ENCODE measurements around the gene GPATCH4. TPM values are rescaled to one million over a fixed set of nuclear protein-coding genes. Genes with fewer than 3 reads are reported as not detected.

Gene GPATCH4
- total and polyA plus RNA-seq, 10 of the 15 experiments (the other 5 are each of a cell fraction or from before 2014, with no cell fraction given), result 35.5 to 111 (median 73.9) TPM

GRCh38 chr1:156627313-156627880 lies 26.1 kb upstream of the GPATCH4 start:
- Histone ChIP-seq H3K9ac (ENCODE audit: control insufficient read depth, insufficient read depth, low read length) (no peak overlapping the region), H3K4me1 (ENCODE audit: control insufficient read depth, insufficient read depth, low read length) (no peaks in the 10 kb centered on the region), H2AFZ (ENCODE audit: control insufficient read depth, low read depth, low read length) (no peak overlapping the region), H4K20me1 (ENCODE audit: control insufficient read depth, insufficient read depth) (no peaks in the 10 kb centered on the region), H3K27ac (ENCODE audit: control insufficient read depth, insufficient read depth) (no peak overlapping the region), H3K27me3 (replicated peaks in 1 of 2; ENCODE audit: control insufficient read depth in 2 of 2, insufficient read depth in 2 of 2, low read length in 1 of 2) (peaks cover 10 to 16% of the 10 kb centered on the region in 2 experiments; a peak in 3 of 4 replicates), H3K4me2 (ENCODE audit: control insufficient read depth, insufficient read depth) (no peak overlapping the region), H3K36me3 (ENCODE audit: control insufficient read depth in 2 of 2, insufficient read depth in 2 of 2, low read length in 1 of 2) (no peaks in the 10 kb centered on the region), H3K9me3 (replicated peaks; ENCODE audit: control insufficient read depth, insufficient read depth, low read length) (no peaks in the 10 kb centered on the region), H3K4me3 (no peak overlapping the region), H3K79me2 (ENCODE audit: control insufficient read depth, insufficient read depth, low read length) (no peaks in the 10 kb centered on the region)
- SMC1A ChIA-PET (ENCODE audit: uncharacterized antibody, unreplicated experiment), result interaction anchor here (0.7 to 3.0 kb wide), 22 partner anchors 12 to 1586 kb away, joined by 3 to 18 read pairs (median 4); no protein-coding TSS in a partner anchor
- FAIRE-seq (peak; percentile 78), ATAC-seq (peak; percentile 70), DNase-seq (ENCODE audit: low read depth, low spot score) (no peak)
- in situ Hi-C loops (cut with MboI) (no loop called here), intact Hi-C loops (cut with micrococcal nuclease; ENCODE audit: unreplicated experiment) (loop anchor here (1.0 to 10.0 kb wide), 2 partner anchors 30 to 97 kb away; partner anchors contain the start of genes ISG20L2 and METTL25B)
- BruUV-seq (replicated peaks), result no TSS peak
- POLR2A ChIA-PET, result interaction anchor here (0.6 to 1.1 kb wide), 4 partner anchors 16 to 260 kb away, joined by 3 to 7 read pairs (median 4); no protein-coding TSS in a partner anchor
- CTCF ChIA-PET, result interaction anchor here (0.5 to 9.2 kb wide), 39 partner anchors 8 to 1782 kb away, joined by 3 to 208 read pairs (median 4); partner anchors contain the start of genes BCAN, CRABP2, HAPLN2 and ISG20L2
- WGBS (ENCODE audit: insufficient coverage, insufficient replicate concordance, low lambda C conversion rate, missing lambda C conversion rate), result 0% methylated on average over 2 of the region's 2 CpGs
- RAD21 ChIA-PET (ENCODE audit: unreplicated experiment), result interaction anchor here (0.5 to 2.4 kb wide), 18 partner anchors 9 to 263 kb away, joined by 3 to 20 read pairs (median 4); partner anchors contain the start of gene NES
- no peak for TF ChIP-seq ATF3 (IDR thresholded peaks at IDR 0.05; ENCODE audit: borderline replicate concordance, extremely low read depth, low read depth, low read length)
- no peak for TF ChIP-seq HSF1 (IDR thresholded peaks at IDR 0.05; ENCODE audit: low read depth, low read length)
- peak; percentile 25; the same call in 1 of the 2 replicates for TF ChIP-seq IKZF1 (conservative IDR thresholded peaks at IDR 0.05)
- TF ChIP-seq ZBED1 (IDR thresholded peaks at IDR 0.05; ENCODE audit: borderline replicate concordance), result no peak
- TF ChIP-seq FOXM1 (IDR thresholded peaks at IDR 0.05; ENCODE audit: low read depth, low read length), result no peak
- no peak for TF ChIP-seq SREBF1 (IDR thresholded peaks at IDR 0.05; ENCODE audit: low read length)
- TF ChIP-seq KDM1A (IDR thresholded peaks at IDR 0.05; ENCODE audit: borderline replicate concordance), result no peak
- no peak for TF ChIP-seq MXI1 (IDR thresholded peaks at IDR 0.05; ENCODE audit: low read depth, low read length)
- no peak for TF ChIP-seq PRDM15 (CRISPR knock-in tag; IDR thresholded peaks at IDR 0.05)
- no peak for TF ChIP-seq SUPT20H (IDR thresholded peaks at IDR 0.05; ENCODE audit: borderline replicate concordance, control insufficient read depth, low read depth, low read length)
- peak; percentile 80 for TF ChIP-seq PKNOX1 (IDR thresholded peaks at IDR 0.05)
- no peak for TF ChIP-seq NFYB (IDR thresholded peaks at IDR 0.05; ENCODE audit: insufficient read depth, low read depth, low read length)
- no peak for TF ChIP-seq ZNF622 (IDR thresholded peaks at IDR 0.05)
- no peak for TF ChIP-seq NR2C1 (IDR thresholded peaks at IDR 0.05)
- TF ChIP-seq MYC (IDR thresholded peaks at IDR 0.05; ENCODE audit: insufficient read depth, insufficient read length, insufficient replicate concordance, low read length, severe bottlenecking), result no peak
- no peak for TF ChIP-seq ZSCAN29 (IDR thresholded peaks at IDR 0.05)
